WTC11 (cell line): ENCODE results near the gene ABLIM2. TPM values are rescaled to one million over a fixed set of nuclear protein-coding genes. Genes with fewer than 3 reads are reported as not detected.

Source experiments
- ATAC-seq: fragments of 200-7000 bp; cut with Tn5 transposase; 2 replicates; pipeline ENCODE4 v1.10.0; 2021; ENCODE audit warnings: mild to moderate bottlenecking, moderate library complexity
- CTCF ChIA-PET: fragments of 300-600 bp; sonication (Branson Sonifier 250); formaldehyde crosslinking; loops from one replicate; lab custom pipeline; 2021; ENCODE audit warnings: antibody characterized with exemption; lab: Charles Lee
- POLR2A ChIA-PET: fragments of 350-600 bp; sonication (Branson Sonifier 250); formaldehyde crosslinking; loops from one replicate; lab custom pipeline; 2021; ENCODE audit warnings: antibody characterized with exemption; lab: Charles Lee
- DNase-seq: peaks from one replicate; pipeline ENCODE4 v3.0.0; 2021; ENCODE audit warnings: low spot score
- H3K27ac Mint-ChIP-seq: 2 replicates; pipeline ENCODE4 v1.8.0; 2021; ENCODE audit warnings: mixed read lengths
- H3K27me3 Mint-ChIP-seq: 2 replicates; pipeline ENCODE4 v1.8.0; 2021; ENCODE audit warnings: low read depth, mild to moderate bottlenecking, moderate library complexity, mixed read lengths
- H3K36me3 Mint-ChIP-seq: 2 replicates; pipeline ENCODE4 v1.8.0; 2021; ENCODE audit warnings: mixed read lengths
- H3K4me1 Mint-ChIP-seq: 2 replicates; pipeline ENCODE4 v1.8.0; 2022; ENCODE audit warnings: mixed read lengths
- H3K4me3 Mint-ChIP-seq: 2 replicates; pipeline ENCODE4 v1.8.0; 2021; ENCODE audit warnings: mild to moderate bottlenecking, moderate library complexity, mixed read lengths
- H3K9me3 Mint-ChIP-seq: 2 replicates; pipeline ENCODE4 v1.8.0; 2021; ENCODE audit warnings: mixed read lengths
- ATF1 ChIP-seq: sonication (generic); formaldehyde crosslinking; IDR thresholded peaks from 2 replicates; pipeline ENCODE4 v1.8.1; 2023; ENCODE audit warnings: mild to moderate bottlenecking, moderate library complexity, missing genetic modification reagents
- IRF2 ChIP-seq: sonication (generic); formaldehyde crosslinking; IDR thresholded peaks from 2 replicates; pipeline ENCODE4 v1.8.0; 2022; ENCODE audit warnings: low read depth, missing genetic modification reagents, borderline replicate concordance
- KAT7 ChIP-seq: sonication (generic); formaldehyde crosslinking; IDR thresholded peaks from 2 replicates; pipeline ENCODE4 v1.8.1; 2023; ENCODE audit warnings: missing genetic modification reagents, mild to moderate bottlenecking, borderline replicate concordance
- NR1H2 ChIP-seq: sonication (generic); formaldehyde crosslinking; IDR thresholded peaks from 2 replicates; pipeline ENCODE4 v1.9.0; 2021; ENCODE audit warnings: mild to moderate bottlenecking, moderate library complexity, missing genetic modification reagents
- NR2C2 ChIP-seq: sonication (generic); formaldehyde crosslinking; IDR thresholded peaks from 2 replicates; pipeline ENCODE4 v1.8.0; 2022; ENCODE audit warnings: mild to moderate bottlenecking, missing genetic modification reagents
- RELA ChIP-seq: sonication (generic); formaldehyde crosslinking; IDR thresholded peaks from 2 replicates; pipeline ENCODE4 v1.8.1; 2022; ENCODE audit warnings: missing genetic modification reagents, mild to moderate bottlenecking, borderline replicate concordance
- TP53 ChIP-seq: sonication (generic); formaldehyde crosslinking; IDR thresholded peaks from 2 replicates; pipeline ENCODE4 v1.8.1; 2023; ENCODE audit warnings: mild to moderate bottlenecking, missing genetic modification reagents
- ZNF317 ChIP-seq: sonication (generic); formaldehyde crosslinking; IDR thresholded peaks from 2 replicates; pipeline ENCODE4 v1.8.1; 2023; ENCODE audit warnings: low read depth, mild to moderate bottlenecking, moderate library complexity, missing genetic modification reagents, borderline replicate concordance
- ZNF423 ChIP-seq: fragments of 250-450 bp; sonication (Bioruptor Pico); IDR thresholded peaks from 2 replicates; pipeline ENCODE4 v2.1.2; 2022; ENCODE audit warnings: mild to moderate bottlenecking, moderate library complexity
- total RNA-seq: library from RNA; stranded (reverse); gene quantifications from 3 replicates; pipeline ENCODE4 v1.2.3, GENCODE V29; 2021
- TF ChIP-seq, protein P1 (sequence below): sonication (generic); formaldehyde crosslinking; IDR thresholded peaks from 2 replicates; pipeline ENCODE4 v1.8.1; 2022; ENCODE audit warnings: mild to moderate bottlenecking, missing genetic modification reagents, moderate library complexity, borderline replicate concordance
- TF ChIP-seq, protein P2 (sequence below): fragments of 250-450 bp; sonication (Bioruptor Pico); IDR thresholded peaks from 2 replicates; pipeline ENCODE4 v1.9.0; 2021; ENCODE audit warnings: moderate library complexity, mild to moderate bottlenecking, inconsistent platforms, borderline replicate concordance
- TF ChIP-seq, protein P3 (sequence below): sonication (generic); formaldehyde crosslinking; IDR thresholded peaks from 2 replicates; pipeline ENCODE4 v1.8.0; 2022; ENCODE audit warnings: mild to moderate bottlenecking, missing genetic modification reagents
- TF ChIP-seq, protein P4 (sequence below): sonication (generic); formaldehyde crosslinking; IDR thresholded peaks from 2 replicates; pipeline ENCODE4 v1.8.1; 2022; ENCODE audit warnings: mild to moderate bottlenecking, moderate library complexity, missing genetic modification reagents
- TF ChIP-seq, protein P5 (sequence below): sonication (generic); formaldehyde crosslinking; IDR thresholded peaks from 2 replicates; pipeline ENCODE4 v1.8.1; 2022; ENCODE audit warnings: low read depth, mild to moderate bottlenecking, moderate library complexity, missing genetic modification reagents, borderline replicate concordance
- TF ChIP-seq, protein P6 (sequence below): sonication (generic); formaldehyde crosslinking; IDR thresholded peaks from 2 replicates; pipeline ENCODE4 v1.8.0; 2023; ENCODE audit warnings: missing genetic modification reagents
- TF ChIP-seq, protein P7 (sequence below): sonication (generic); formaldehyde crosslinking; IDR thresholded peaks from 2 replicates; pipeline ENCODE4 v1.8.1; 2023; ENCODE audit warnings: mild to moderate bottlenecking, missing genetic modification reagents, borderline replicate concordance
- TF ChIP-seq, protein P8 (sequence below): sonication (generic); formaldehyde crosslinking; conservative IDR thresholded peaks from 2 replicates; pipeline ENCODE4 v1.8.1; 2022; ENCODE audit warnings: mild to moderate bottlenecking, missing genetic modification reagents

ABLIM2 gene
- total RNA-seq, 1 experiment from 2014 or later = 2.6 TPM

DNA sequence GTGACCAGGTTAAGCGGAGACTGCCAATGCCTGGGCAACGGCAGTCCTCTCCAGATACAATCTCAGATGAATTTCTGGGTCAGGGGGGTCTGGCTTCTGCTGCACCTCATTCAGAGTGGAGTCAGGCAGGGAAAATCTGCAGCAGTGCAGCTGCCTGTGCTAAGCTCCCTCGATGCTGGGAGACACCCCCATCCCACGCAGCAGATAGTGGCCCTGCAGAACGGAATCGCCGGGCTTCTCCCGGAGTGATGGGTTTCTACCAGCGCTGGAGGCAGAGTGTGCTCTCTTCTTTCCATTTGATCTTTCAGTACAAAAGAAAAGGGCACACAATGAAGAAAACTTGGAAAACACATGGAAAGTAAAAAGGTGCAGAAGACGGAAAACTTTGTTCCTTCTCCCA, 5.2 kb downstream of the ABLIM2 start (continued):
- no peak for TF ChIP-seq NR2C2 (CRISPR knock-in tag)
- TF ChIP-seq, protein P1, sequence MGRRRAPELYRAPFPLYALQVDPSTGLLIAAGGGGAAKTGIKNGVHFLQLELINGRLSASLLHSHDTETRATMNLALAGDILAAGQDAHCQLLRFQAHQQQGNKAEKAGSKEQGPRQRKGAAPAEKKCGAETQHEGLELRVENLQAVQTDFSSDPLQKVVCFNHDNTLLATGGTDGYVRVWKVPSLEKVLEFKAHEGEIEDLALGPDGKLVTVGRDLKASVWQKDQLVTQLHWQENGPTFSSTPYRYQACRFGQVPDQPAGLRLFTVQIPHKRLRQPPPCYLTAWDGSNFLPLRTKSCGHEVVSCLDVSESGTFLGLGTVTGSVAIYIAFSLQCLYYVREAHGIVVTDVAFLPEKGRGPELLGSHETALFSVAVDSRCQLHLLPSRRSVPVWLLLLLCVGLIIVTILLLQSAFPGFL = no peak
- TF ChIP-seq, protein P2, sequence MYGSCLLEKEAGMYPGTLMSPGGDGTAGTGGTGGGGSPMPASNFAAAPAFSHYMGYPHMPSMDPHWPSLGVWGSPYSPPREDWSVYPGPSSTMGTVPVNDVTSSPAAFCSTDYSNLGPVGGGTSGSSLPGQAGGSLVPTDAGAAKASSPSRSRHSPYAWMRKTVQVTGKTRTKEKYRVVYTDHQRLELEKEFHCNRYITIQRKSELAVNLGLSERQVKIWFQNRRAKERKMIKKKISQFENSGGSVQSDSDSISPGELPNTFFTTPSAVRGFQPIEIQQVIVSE (CRISPR knock-in tag) = no peak

DNA sequence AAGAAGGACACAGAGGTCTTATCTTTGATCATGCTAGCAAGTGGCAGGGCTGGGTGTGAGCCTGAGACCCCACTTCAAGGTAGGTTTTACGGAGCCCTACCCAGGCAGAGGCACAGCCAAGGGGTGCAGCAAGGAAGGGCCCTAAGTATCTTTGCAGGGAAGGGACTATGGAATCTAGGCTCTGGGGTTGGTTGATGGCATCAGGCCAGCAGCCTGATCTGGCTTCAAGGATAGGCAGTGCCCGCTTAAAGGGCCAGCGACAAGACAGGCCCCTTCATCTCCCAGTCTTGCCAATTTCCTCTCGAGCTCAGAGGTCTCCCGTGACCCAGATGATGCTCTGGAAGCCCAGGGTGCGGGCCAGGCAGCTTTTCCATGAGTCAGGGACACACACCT, 5.8 kb downstream of the ABLIM2 start:
- Mint-ChIP-seq H3K27me3 (peaks cover 17% of the 10 kb centered on the region), H3K9me3 (no peaks in the 10 kb centered on the region), H3K4me1 (peaks cover 7% of the 10 kb centered on the region), H3K27ac (no peak overlapping the region), H3K36me3 (no peaks in the 10 kb centered on the region), H3K4me3 (no peak overlapping the region)
- CTCF ChIA-PET = no interaction called here
- DNase-seq (no peak), ATAC-seq (no peak)
- no peak for TF ChIP-seq ZNF317 (CRISPR knock-in tag)
- TF ChIP-seq ZNF423 (CRISPR knock-in tag) = no peak
- TF ChIP-seq KAT7 (CRISPR knock-in tag) = no peak
- TF ChIP-seq, protein P3, sequence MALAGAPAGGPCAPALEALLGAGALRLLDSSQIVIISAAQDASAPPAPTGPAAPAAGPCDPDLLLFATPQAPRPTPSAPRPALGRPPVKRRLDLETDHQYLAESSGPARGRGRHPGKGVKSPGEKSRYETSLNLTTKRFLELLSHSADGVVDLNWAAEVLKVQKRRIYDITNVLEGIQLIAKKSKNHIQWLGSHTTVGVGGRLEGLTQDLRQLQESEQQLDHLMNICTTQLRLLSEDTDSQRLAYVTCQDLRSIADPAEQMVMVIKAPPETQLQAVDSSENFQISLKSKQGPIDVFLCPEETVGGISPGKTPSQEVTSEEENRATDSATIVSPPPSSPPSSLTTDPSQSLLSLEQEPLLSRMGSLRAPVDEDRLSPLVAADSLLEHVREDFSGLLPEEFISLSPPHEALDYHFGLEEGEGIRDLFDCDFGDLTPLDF (CRISPR knock-in tag) = no peak
- no peak for TF ChIP-seq NR1H2 (CRISPR knock-in tag)
- TF ChIP-seq NR2C2 (CRISPR knock-in tag) = no peak
- no peak for TF ChIP-seq IRF2
- TF ChIP-seq, protein P4, sequence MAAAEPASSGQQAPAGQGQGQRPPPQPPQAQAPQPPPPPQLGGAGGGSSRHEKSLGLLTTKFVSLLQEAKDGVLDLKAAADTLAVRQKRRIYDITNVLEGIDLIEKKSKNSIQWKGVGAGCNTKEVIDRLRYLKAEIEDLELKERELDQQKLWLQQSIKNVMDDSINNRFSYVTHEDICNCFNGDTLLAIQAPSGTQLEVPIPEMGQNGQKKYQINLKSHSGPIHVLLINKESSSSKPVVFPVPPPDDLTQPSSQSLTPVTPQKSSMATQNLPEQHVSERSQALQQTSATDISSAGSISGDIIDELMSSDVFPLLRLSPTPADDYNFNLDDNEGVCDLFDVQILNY (CRISPR knock-in tag) = no peak
- no peak for TF ChIP-seq RELA
- TF ChIP-seq ATF1 = no peak
- TF ChIP-seq, protein P5, sequence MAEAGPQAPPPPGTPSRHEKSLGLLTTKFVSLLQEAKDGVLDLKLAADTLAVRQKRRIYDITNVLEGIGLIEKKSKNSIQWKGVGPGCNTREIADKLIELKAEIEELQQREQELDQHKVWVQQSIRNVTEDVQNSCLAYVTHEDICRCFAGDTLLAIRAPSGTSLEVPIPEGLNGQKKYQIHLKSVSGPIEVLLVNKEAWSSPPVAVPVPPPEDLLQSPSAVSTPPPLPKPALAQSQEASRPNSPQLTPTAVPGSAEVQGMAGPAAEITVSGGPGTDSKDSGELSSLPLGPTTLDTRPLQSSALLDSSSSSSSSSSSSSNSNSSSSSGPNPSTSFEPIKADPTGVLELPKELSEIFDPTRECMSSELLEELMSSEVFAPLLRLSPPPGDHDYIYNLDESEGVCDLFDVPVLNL = no peak
- POLR2A ChIA-PET = no interaction called here

DNA sequence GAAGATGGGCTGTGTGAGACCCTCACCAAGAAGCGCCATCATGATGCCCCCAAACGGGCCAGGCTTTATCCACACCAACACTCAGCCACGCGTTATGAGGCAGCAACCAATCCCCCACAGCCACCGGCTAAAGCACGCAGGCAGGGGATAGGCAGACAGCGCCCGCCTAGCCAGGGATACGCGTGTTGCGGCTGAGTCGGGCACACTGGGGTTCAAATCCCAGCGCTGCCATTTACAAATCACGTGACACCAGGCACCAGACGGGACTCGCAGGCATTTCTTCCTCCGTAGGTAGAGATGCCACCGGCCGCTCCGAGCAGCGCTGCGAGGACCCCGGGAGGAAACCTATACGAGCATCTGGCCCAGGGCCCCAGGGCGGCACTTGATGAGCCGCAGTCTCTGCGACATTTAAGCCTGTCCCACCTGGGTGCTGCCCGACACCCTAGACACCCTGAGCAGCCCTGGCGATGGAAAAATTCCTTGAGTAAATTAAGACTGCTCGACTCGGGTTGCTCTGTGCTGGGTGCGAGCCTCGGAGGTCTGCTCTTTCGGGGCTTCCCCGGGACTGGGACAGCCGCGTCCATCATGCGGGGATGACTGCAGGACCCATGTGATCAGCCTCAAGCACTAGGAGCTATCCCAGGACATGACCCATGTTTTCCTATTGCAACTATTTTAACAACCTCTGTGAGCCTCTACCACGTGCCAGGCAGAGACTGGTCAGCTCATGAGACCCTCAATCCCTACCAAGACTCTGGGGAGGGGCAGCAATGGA, 6.3 kb downstream of the ABLIM2 start:
- Mint-ChIP-seq H3K27ac (no peak overlapping the region), H3K27me3 (peaks cover 11% of the 10 kb centered on the region), H3K9me3 (no peaks in the 10 kb centered on the region), H3K36me3 (no peaks in the 10 kb centered on the region), H3K4me1 (peaks cover 6% of the 10 kb centered on the region), H3K4me3 (no peak overlapping the region)
- POLR2A ChIA-PET = no interaction called here
- no peak for DNase-seq
- CTCF ChIA-PET = no interaction called here
- ATAC-seq = no peak
- TF ChIP-seq, protein P6, sequence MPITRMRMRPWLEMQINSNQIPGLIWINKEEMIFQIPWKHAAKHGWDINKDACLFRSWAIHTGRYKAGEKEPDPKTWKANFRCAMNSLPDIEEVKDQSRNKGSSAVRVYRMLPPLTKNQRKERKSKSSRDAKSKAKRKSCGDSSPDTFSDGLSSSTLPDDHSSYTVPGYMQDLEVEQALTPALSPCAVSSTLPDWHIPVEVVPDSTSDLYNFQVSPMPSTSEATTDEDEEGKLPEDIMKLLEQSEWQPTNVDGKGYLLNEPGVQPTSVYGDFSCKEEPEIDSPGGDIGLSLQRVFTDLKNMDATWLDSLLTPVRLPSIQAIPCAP (CRISPR knock-in tag) = no peak
- TF ChIP-seq NR1H2 (CRISPR knock-in tag) (no peak), TP53 (CRISPR knock-in tag) (no peak)
- TF ChIP-seq, protein P7, sequence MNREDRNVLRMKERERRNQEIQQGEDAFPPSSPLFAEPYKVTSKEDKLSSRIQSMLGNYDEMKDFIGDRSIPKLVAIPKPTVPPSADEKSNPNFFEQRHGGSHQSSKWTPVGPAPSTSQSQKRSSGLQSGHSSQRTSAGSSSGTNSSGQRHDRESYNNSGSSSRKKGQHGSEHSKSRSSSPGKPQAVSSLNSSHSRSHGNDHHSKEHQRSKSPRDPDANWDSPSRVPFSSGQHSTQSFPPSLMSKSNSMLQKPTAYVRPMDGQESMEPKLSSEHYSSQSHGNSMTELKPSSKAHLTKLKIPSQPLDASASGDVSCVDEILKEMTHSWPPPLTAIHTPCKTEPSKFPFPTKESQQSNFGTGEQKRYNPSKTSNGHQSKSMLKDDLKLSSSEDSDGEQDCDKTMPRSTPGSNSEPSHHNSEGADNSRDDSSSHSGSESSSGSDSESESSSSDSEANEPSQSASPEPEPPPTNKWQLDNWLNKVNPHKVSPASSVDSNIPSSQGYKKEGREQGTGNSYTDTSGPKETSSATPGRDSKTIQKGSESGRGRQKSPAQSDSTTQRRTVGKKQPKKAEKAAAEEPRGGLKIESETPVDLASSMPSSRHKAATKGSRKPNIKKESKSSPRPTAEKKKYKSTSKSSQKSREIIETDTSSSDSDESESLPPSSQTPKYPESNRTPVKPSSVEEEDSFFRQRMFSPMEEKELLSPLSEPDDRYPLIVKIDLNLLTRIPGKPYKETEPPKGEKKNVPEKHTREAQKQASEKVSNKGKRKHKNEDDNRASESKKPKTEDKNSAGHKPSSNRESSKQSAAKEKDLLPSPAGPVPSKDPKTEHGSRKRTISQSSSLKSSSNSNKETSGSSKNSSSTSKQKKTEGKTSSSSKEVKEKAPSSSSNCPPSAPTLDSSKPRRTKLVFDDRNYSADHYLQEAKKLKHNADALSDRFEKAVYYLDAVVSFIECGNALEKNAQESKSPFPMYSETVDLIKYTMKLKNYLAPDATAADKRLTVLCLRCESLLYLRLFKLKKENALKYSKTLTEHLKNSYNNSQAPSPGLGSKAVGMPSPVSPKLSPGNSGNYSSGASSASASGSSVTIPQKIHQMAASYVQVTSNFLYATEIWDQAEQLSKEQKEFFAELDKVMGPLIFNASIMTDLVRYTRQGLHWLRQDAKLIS (CRISPR knock-in tag) = no peak
- TF ChIP-seq, protein P8, sequence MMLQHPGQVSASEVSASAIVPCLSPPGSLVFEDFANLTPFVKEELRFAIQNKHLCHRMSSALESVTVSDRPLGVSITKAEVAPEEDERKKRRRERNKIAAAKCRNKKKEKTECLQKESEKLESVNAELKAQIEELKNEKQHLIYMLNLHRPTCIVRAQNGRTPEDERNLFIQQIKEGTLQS (CRISPR knock-in tag) = no peak
